ENCODE results near the gene CFAP298.

The CFAP298 gene

GRCh38 chr21:32587120-32587519 lies 25.1 kb downstream of the CFAP298 start:
- Histone ChIP-seq H3K4me3 (ENCODE audit: low read depth, low read length) (no peak overlapping the region), H3K36me3 (ENCODE audit: control insufficient read depth in 2 of 2, insufficient read depth in 1 of 2, low read length in 2 of 2) (peaks cover 0 to 6% of the 10 kb centered on the region in 2 experiments; a peak in 2 of 3 replicates), H3K27ac (ENCODE audit: extremely low read depth, low read depth, low read length) (no peak overlapping the region), H3K4me1 (ENCODE audit: control insufficient read depth, insufficient read depth, low read length) (no peaks in the 10 kb centered on the region), H3K9me3 (ENCODE audit: control insufficient read depth, insufficient read depth, low read depth, low read length) (no peaks in the 10 kb centered on the region)
- POLR2A ChIA-PET, result interaction anchor here (0.6 to 1.4 kb wide), 2 partner anchors 20 to 323 kb away, joined by 3 to 5 read pairs; no protein-coding TSS in a partner anchor
- TF ChIP-seq ZBTB1 (tag by site-specific recombination; IDR thresholded peaks at IDR 0.05) (no peak), TSHZ1 (tag by site-specific recombination; IDR thresholded peaks at IDR 0.05; ENCODE audit: borderline replicate concordance) (no peak), ZBTB44 (tag by site-specific recombination; IDR thresholded peaks at IDR 0.05) (no peak), OVOL3 (tag by site-specific recombination; IDR thresholded peaks at IDR 0.05) (no peak), ZNF202 (tag by site-specific recombination; IDR thresholded peaks at IDR 0.05; ENCODE audit: borderline replicate concordance) (no peak), ZFP37 (tag by site-specific recombination; IDR thresholded peaks at IDR 0.05) (no peak), TCF7L2 (IDR thresholded peaks at IDR 0.05; ENCODE audit: borderline replicate concordance, low read depth, low read length) (no peak), ZNF280C (tag by site-specific recombination; IDR thresholded peaks at IDR 0.05) (no peak), ZSCAN16 (tag by site-specific recombination; IDR thresholded peaks at IDR 0.05) (no peak), ZNF596 (tag by site-specific recombination; IDR thresholded peaks at IDR 0.05) (no peak), ZNF16 (tag by site-specific recombination; IDR thresholded peaks at IDR 0.05; ENCODE audit: low read depth) (no peak), WT1 (tag by site-specific recombination; IDR thresholded peaks at IDR 0.05) (no peak), GFI1B (tag by site-specific recombination; IDR thresholded peaks at IDR 0.05) (no peak), ZNF76 (tag by site-specific recombination; IDR thresholded peaks at IDR 0.05; ENCODE audit: borderline replicate concordance, low read depth) (no peak), SCRT1 (tag by site-specific recombination; IDR thresholded peaks at IDR 0.05; ENCODE audit: borderline replicate concordance) (no peak)
- TF ChIP-seq, protein P1, sequence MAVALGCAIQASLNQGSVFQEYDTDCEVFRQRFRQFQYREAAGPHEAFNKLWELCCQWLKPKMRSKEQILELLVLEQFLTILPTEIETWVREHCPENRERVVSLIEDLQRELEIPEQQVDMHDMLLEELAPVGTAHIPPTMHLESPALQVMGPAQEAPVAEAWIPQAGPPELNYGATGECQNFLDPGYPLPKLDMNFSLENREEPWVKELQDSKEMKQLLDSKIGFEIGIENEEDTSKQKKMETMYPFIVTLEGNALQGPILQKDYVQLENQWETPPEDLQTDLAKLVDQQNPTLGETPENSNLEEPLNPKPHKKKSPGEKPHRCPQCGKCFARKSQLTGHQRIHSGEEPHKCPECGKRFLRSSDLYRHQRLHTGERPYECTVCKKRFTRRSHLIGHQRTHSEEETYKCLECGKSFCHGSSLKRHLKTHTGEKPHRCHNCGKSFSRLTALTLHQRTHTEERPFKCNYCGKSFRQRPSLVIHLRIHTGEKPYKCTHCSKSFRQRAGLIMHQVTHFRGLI (tag by site-specific recombination; IDR thresholded peaks at IDR 0.05), result no peak
- TF ChIP-seq, protein P2, sequence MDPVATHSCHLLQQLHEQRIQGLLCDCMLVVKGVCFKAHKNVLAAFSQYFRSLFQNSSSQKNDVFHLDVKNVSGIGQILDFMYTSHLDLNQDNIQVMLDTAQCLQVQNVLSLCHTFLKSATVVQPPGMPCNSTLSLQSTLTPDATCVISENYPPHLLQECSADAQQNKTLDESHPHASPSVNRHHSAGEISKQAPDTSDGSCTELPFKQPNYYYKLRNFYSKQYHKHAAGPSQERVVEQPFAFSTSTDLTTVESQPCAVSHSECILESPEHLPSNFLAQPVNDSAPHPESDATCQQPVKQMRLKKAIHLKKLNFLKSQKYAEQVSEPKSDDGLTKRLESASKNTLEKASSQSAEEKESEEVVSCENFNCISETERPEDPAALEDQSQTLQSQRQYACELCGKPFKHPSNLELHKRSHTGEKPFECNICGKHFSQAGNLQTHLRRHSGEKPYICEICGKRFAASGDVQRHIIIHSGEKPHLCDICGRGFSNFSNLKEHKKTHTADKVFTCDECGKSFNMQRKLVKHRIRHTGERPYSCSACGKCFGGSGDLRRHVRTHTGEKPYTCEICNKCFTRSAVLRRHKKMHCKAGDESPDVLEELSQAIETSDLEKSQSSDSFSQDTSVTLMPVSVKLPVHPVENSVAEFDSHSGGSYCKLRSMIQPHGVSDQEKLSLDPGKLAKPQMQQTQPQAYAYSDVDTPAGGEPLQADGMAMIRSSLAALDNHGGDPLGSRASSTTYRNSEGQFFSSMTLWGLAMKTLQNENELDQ (tag by site-specific recombination; IDR thresholded peaks at IDR 0.05; ENCODE audit: low read depth), result no peak
- CTCF ChIA-PET, result interaction anchor here (0.7 to 6.1 kb wide), 5 partner anchors 11 to 183 kb away, joined by 3 to 49 read pairs (median 3); no protein-coding TSS in a partner anchor
